GM13977 (cell line): ENCODE measurements around the gene COLQ.
"Not testable (repeated sequence)": the region's sequence is repeated elsewhere in the genome, so short reads cannot be mapped to it uniquely, and the experiment has no call there.

ENCODE experiments used
- DNase-seq: peaks from one replicate; pipeline ENCODE4 v3.0.0; 2012; ENCODE audit warnings: low spot score
- in situ Hi-C: fragments of 300-500 bp; cut with MboI; formaldehyde crosslinking; loops from one replicate; pipeline ENCODE4 v1.12.0; 2022; ENCODE audit warnings: low sequenced_read_pairs, low pct_unique_long_range_greater_than_20kb, mixed read lengths, inconsistent platforms; ENCODE audit not compliant: unreplicated experiment
- TF ChIP-seq, protein P1 (sequence below): IDR thresholded peaks from 2 replicates; pipeline ENCODE4 v1.5.1; 2012; ENCODE audit warnings: mild to moderate bottlenecking, control low read depth; ENCODE audit not compliant: insufficient read depth; ENCODE audit errors: extremely low read depth, missing control alignments

Gene COLQ

GRCh38 chr3:15486020-15486419, 35.5 kb downstream of the COLQ start:
- no peak for DNase-seq
- TF ChIP-seq, protein P1, sequence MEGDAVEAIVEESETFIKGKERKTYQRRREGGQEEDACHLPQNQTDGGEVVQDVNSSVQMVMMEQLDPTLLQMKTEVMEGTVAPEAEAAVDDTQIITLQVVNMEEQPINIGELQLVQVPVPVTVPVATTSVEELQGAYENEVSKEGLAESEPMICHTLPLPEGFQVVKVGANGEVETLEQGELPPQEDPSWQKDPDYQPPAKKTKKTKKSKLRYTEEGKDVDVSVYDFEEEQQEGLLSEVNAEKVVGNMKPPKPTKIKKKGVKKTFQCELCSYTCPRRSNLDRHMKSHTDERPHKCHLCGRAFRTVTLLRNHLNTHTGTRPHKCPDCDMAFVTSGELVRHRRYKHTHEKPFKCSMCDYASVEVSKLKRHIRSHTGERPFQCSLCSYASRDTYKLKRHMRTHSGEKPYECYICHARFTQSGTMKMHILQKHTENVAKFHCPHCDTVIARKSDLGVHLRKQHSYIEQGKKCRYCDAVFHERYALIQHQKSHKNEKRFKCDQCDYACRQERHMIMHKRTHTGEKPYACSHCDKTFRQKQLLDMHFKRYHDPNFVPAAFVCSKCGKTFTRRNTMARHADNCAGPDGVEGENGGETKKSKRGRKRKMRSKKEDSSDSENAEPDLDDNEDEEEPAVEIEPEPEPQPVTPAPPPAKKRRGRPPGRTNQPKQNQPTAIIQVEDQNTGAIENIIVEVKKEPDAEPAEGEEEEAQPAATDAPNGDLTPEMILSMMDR: no peak
- in situ Hi-C loops: no loop called here

GRCh38 chr3:15484551-15484950, 37.0 kb downstream of the COLQ start:
- in situ Hi-C loops, DNase-seq: not testable (repeated sequence)

- TF ChIP-seq, protein P1: no peak
- DNase-seq: no peak
- in situ Hi-C loops: no loop called here
Observed at GRCh38 chr3:15479400-15480224, 41.9 kb downstream of the COLQ start.

- DNase-seq: no peak
- TF ChIP-seq, protein P1: no peak
- in situ Hi-C loops: no loop called here
Observed at GRCh38 chr3:15478640-15478979, 42.9 kb downstream of the COLQ start.

- TF ChIP-seq, protein P1: no peak
- DNase-seq: no peak
- in situ Hi-C loops: no loop called here
Observed at GRCh38 chr3:15477951-15478639, 43.4 kb downstream of the COLQ start.

DNA sequence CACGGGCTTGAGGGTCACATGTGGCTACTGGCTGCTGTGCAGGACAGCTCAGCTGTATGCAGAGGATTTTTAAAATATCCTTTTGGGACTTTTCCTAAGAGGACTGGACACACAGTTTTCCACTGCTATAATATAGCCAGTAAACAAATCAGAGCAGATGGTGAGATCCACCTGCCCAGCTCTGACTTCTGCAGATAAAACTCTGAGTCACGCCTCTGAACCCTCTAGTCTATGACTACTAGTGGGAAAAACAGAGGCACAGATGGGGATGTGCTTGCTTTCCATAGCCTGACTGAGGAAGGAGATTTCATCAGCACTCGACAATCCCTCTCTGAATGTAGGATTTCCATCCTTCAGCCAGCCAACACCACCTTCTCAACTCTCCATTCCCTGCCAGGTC, 45.1 kb downstream of the COLQ start:
- in situ Hi-C loops: no loop called here
- no peak for DNase-seq
- TF ChIP-seq, protein P1: no peak

DNA sequence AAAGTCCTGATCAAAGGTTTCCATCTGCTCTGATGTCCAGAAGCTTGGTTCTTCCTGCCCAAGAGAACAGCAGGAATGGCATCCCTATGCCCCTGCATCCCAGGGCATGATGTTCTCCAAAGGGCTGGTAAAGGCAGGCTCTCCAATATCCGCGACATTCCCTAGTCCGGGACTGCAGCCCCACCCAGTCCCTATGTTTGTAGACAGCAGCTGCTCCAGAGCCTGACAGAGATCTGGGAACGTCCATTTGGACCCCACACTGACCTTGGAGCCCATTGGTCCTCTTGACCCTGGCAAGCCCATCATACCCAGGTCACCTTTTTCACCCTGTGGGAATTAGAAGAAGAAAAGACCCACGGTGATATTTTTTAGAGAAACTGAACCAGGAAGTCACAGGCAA, 46.3 kb downstream of the COLQ start:
- TF ChIP-seq, protein P1: no peak
- in situ Hi-C loops: no loop called here
- no peak for DNase-seq
